ENCODE data around the gene C1QTNF9B.

GRCh38 chr13:23946067-23946466, 48.8 kb upstream of the C1QTNF9B start:
- TF ChIP-seq, protein P1, sequence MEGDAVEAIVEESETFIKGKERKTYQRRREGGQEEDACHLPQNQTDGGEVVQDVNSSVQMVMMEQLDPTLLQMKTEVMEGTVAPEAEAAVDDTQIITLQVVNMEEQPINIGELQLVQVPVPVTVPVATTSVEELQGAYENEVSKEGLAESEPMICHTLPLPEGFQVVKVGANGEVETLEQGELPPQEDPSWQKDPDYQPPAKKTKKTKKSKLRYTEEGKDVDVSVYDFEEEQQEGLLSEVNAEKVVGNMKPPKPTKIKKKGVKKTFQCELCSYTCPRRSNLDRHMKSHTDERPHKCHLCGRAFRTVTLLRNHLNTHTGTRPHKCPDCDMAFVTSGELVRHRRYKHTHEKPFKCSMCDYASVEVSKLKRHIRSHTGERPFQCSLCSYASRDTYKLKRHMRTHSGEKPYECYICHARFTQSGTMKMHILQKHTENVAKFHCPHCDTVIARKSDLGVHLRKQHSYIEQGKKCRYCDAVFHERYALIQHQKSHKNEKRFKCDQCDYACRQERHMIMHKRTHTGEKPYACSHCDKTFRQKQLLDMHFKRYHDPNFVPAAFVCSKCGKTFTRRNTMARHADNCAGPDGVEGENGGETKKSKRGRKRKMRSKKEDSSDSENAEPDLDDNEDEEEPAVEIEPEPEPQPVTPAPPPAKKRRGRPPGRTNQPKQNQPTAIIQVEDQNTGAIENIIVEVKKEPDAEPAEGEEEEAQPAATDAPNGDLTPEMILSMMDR (IDR thresholded peaks at IDR 0.05; ENCODE audit: borderline replicate concordance, extremely low read depth, low read length, poor library complexity, severe bottlenecking), result no peak
- no peak for TF ChIP-seq EZH2 (IDR thresholded peaks at IDR 0.05; ENCODE audit: borderline replicate concordance, low read depth, low read length, severe bottlenecking)

All from DND-41 (cell line).